Ishikawa (cell line): ENCODE measurements around the gene SERHL2.

Source experiments
- CEBPB ChIP-seq: IDR thresholded peaks from 2 replicates; pipeline ENCODE4 v1.6.1; 2012
- CREB1 ChIP-seq: IDR thresholded peaks from 2 replicates; pipeline ENCODE4 v1.6.1; 2012; ENCODE audit warnings: low read depth
- EGR1 ChIP-seq: IDR thresholded peaks from 2 replicates; pipeline ENCODE4 v1.6.1; 2012
- EP300 ChIP-seq: IDR thresholded peaks from 2 replicates; pipeline ENCODE4 v1.6.1; 2012; ENCODE audit warnings: borderline replicate concordance
- FOXM1 ChIP-seq: IDR thresholded peaks from 2 replicates; pipeline ENCODE4 v1.6.1; 2012; ENCODE audit warnings: low read depth, borderline replicate concordance
- NFIC ChIP-seq: IDR thresholded peaks from 2 replicates; pipeline ENCODE4 v1.6.1; 2012
- RAD21 ChIP-seq: IDR thresholded peaks from 2 replicates; pipeline ENCODE4 v1.6.1; 2012; ENCODE audit warnings: low read depth
- TAF1 ChIP-seq: IDR thresholded peaks from 2 replicates; pipeline ENCODE4 v1.6.1; 2012; ENCODE audit warnings: low read depth, mild to moderate bottlenecking
- TCF12 ChIP-seq: IDR thresholded peaks from 2 replicates; pipeline ENCODE4 v1.6.1; 2012; ENCODE audit warnings: low read depth
- TEAD4 ChIP-seq: IDR thresholded peaks from 2 replicates; pipeline ENCODE4 v1.6.1; 2012
- YY1 ChIP-seq: IDR thresholded peaks from 2 replicates; pipeline ENCODE4 v1.6.1; 2012; ENCODE audit warnings: low read depth
- ZBTB7A ChIP-seq: IDR thresholded peaks from 2 replicates; pipeline ENCODE4 v1.6.1; 2012; ENCODE audit warnings: low read depth
- TF ChIP-seq, protein P1 (sequence below): IDR thresholded peaks from 2 replicates; pipeline ENCODE4 v1.6.1; 2012; ENCODE audit warnings: low read depth, mild to moderate bottlenecking
- TF ChIP-seq, protein P2 (sequence below): IDR thresholded peaks from 2 replicates; pipeline ENCODE4 v1.6.1; 2012
- TF ChIP-seq, protein P3 (sequence below): IDR thresholded peaks from 2 replicates; pipeline ENCODE4 v1.6.1; 2012

Gene SERHL2

DNA sequence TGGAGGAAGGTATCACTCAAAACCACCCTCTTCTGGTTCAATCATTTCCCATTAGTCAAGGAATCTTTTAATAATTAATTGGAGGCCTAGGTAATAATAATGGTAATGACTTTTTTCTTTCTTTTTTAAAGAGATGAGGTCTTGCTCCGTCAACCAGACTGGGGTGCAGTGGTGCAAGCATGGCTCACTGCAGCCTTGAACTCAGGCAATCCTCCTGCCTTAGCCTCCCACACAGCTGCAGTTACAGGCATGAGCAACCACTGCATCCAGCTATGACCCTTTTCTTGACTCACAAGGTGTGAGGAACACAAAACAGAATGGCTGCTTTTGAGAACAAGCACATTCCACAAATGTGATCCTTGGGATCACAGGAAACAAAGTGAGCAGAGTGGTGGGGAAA, 57.3 kb downstream of the SERHL2 start:
- no peak for TF ChIP-seq ZBTB7A
- TF ChIP-seq TEAD4: no peak
- TF ChIP-seq CREB1: no peak
- no peak for TF ChIP-seq RAD21
- TF ChIP-seq, protein P1, sequence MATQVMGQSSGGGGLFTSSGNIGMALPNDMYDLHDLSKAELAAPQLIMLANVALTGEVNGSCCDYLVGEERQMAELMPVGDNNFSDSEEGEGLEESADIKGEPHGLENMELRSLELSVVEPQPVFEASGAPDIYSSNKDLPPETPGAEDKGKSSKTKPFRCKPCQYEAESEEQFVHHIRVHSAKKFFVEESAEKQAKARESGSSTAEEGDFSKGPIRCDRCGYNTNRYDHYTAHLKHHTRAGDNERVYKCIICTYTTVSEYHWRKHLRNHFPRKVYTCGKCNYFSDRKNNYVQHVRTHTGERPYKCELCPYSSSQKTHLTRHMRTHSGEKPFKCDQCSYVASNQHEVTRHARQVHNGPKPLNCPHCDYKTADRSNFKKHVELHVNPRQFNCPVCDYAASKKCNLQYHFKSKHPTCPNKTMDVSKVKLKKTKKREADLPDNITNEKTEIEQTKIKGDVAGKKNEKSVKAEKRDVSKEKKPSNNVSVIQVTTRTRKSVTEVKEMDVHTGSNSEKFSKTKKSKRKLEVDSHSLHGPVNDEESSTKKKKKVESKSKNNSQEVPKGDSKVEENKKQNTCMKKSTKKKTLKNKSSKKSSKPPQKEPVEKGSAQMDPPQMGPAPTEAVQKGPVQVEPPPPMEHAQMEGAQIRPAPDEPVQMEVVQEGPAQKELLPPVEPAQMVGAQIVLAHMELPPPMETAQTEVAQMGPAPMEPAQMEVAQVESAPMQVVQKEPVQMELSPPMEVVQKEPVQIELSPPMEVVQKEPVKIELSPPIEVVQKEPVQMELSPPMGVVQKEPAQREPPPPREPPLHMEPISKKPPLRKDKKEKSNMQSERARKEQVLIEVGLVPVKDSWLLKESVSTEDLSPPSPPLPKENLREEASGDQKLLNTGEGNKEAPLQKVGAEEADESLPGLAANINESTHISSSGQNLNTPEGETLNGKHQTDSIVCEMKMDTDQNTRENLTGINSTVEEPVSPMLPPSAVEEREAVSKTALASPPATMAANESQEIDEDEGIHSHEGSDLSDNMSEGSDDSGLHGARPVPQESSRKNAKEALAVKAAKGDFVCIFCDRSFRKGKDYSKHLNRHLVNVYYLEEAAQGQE: no peak
- no peak for TF ChIP-seq YY1
- no peak for TF ChIP-seq CEBPB
- TF ChIP-seq EGR1: no peak
- TF ChIP-seq TAF1: no peak
- TF ChIP-seq, protein P2, sequence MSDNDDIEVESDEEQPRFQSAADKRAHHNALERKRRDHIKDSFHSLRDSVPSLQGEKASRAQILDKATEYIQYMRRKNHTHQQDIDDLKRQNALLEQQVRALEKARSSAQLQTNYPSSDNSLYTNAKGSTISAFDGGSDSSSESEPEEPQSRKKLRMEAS: no peak
- TF ChIP-seq FOXM1: no peak
- TF ChIP-seq NFIC: no peak
- no peak for TF ChIP-seq TCF12
- no peak for TF ChIP-seq EP300
- TF ChIP-seq, protein P3, sequence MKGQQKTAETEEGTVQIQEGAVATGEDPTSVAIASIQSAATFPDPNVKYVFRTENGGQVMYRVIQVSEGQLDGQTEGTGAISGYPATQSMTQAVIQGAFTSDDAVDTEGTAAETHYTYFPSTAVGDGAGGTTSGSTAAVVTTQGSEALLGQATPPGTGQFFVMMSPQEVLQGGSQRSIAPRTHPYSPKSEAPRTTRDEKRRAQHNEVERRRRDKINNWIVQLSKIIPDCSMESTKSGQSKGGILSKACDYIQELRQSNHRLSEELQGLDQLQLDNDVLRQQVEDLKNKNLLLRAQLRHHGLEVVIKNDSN: no peak

DNA sequence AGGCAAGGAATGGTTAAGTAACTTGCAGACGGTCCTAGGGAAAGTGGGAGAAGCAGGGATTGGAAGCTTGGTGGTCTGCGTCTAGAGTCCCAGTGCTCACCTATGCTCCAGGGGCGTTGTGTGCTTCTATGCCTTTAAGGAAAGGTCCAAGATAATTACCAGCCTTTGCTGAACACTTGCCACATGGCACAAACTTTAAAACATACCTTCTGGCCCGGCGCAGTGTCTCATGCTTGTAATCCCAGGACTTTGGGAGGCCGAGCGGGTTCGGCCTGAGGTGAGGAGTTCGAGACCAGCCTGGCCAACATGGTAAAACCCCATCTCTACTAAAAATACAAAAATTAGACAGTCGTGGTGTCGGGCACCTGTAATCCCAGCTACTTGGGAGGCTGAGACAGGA, 58.6 kb downstream of the SERHL2 start:
- TF ChIP-seq, protein P3: no peak
- TF ChIP-seq, protein P2: no peak
- TF ChIP-seq TCF12 (no peak), TEAD4 (no peak), TAF1 (no peak), EP300 (no peak), CREB1 (no peak), RAD21 (no peak), EGR1 (no peak), YY1 (no peak), ZBTB7A (no peak), NFIC (no peak)
- TF ChIP-seq, protein P1: no peak

DNA sequence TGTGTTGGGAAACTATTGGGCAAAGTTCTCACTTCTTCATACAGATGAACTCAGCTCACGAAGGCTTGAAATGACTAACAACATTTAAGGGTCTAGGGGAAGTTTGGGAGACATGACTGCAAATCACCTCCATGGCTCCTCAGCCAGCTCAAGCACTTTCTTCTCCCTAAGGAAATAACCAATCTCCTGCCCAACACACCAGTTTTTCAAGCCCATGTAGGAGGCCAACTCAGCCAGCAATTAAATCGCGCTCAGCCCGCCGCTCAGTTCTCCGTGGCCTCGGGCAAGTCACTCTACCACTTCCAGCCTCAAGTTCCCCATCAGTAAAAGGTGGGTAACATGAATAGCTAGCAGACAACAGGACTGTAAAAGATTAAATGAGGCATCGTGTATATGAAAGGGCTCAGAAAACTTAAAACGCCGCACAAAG, 60.1 kb downstream of the SERHL2 start:
- TF ChIP-seq, protein P1: no peak
- TF ChIP-seq ZBTB7A (no peak), RAD21 (no peak), TAF1 (no peak), TCF12 (no peak), YY1 (no peak)
- TF ChIP-seq, protein P3: no peak

DNA sequence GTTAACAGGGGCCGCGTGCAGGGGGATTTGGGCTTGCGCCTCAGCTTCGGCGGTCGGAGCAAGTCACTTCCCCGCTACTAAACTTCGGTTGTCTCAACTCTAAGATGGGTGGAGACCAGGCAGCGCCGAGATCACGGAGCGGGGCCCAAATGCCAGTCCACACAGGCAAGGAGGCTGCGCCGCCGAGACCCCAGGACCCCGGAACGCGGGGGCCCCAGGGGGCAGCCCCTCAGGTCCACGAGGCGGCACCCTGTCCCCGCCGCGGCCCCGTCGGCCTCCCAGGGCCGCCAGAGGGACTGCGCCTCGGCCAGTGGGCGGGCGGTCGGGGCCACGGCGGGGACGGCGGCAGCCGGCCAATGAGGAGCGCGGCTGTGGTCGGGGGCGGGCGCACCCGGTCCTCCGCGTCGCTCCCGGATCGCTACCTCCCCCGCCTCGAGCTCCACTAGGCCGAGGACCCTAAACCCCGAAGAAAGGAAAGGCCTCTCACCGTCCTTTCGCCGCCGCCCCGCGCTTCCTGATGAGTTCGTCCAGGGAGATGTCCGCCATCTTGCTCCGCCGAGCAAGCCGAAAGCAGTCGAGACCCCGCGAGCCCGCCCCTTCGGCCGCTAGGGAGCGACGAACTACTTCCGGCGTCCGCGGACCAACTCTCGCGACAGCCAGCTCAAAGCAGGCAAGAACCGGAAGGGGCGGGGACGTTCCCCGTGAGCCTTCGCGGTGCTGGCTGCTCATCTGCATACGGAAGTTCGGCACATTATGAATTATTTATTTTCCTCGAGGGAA, 60.7 kb downstream of the SERHL2 start, which contains the start of gene POLDIP3:
TSS of gene POLDIP3 (minus strand) at position 572 of the 780 bp plus-strand sequence. CDS start at position 546, 26 bp downstream.
- TF ChIP-seq YY1 (peak; percentile 94), EGR1 (peak; percentile 35; the same call in 1 of the 2 replicates), FOXM1 (0 out of 2 replicates have a peak, but pooled peaks have one; percentile 37), CEBPB (no peak), TCF12 (no peak), TAF1 (peak; percentile 91), EP300 (no peak), ZBTB7A (no peak)
- TF ChIP-seq, protein P3: 0 out of 2 replicates have a peak, but pooled peaks have one; percentile 13
- TF ChIP-seq, protein P2: 0 out of 2 replicates have a peak, but pooled peaks have one; percentile 13
